HG02885 (cell line): Measurements from ENCODE around the gene NOSIP.

Experiments
- ATAC-seq: cut with Tn5 transposase; IDR thresholded peaks from one replicate; pipeline ENCODE4 v1.9.1; 2021; ENCODE audit warnings: mild to moderate bottlenecking; ENCODE audit not compliant: unreplicated experiment, poor library complexity

NOSIP gene

DNA sequence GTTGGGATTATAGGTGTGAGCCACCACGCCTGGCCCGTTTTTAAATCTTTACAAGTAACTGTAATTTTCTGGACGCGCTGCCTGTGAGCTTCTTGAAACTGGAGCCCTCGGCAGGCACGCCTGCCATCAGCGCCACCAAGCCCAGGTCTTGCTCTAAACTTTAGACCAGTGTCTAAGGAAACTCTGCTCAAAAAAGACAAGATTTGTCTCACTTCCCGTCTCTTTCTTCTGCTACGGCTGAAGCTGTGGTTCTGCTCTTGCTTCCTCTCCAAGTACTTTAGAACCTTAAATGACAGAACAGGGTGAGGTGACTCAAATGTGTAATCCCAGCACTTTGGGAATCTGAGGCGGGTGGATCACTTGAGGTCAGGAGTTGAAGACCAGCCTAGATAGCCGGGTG lies 27.6 kb downstream of the NOSIP start:
- ATAC-seq = no peak

GRCh38 chr19:49551531-49551930 lies 28.8 kb downstream of the NOSIP start:
- no peak for ATAC-seq

DNA sequence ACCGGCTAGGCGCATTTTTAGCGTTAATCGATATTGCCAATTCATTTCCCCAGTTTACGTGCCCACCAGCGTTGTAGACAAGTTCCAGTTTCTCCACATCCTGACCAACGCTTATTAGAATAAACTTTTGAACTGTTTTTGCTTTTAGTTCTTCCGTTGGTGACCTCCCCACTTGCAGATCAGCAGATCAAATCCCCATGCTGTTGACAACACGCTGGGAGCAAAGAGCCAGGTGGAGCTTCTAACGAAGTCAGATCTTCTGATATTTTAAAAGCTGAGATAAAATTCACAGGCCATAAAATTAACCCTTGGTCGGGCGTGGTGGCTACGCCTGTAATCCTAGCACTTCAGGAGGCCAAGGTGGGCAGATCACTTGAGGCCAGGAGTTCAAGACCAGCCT lies 31.3 kb downstream of the NOSIP start:
- no peak for ATAC-seq

DNA sequence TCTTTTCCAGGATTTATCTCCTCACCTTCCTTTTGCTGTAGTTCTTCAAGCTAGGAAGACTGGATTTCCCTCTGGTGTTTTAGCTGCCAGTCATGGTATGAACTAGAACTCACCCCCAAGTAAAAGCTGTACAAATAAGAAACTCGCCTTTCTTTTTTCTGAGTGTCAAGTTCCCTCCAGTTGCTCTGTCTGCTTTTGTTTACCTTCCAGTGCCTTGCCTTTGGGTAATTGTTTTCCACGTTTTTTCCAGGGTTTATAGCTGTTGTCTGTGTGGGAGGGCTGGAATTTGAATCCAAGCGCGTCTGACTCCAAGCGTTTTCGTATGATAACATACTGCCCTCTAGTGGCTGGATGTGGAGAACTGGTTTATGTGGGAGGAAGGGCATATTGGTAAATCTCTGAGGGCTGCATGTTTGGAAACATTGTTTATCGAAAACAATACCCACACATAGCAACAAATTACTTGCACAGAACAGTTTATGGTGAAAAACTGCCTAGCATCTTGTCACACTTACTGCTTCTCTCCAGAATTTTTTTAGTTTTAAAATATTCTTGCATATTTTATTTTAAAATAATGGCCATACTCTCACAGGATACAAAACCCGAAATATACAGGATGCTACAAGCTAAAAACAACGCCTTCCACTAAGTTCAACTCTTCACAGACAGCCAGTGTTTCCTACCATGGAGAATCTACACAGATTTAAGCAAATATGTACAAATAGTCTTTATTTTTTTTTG lies 33.4 kb downstream of the NOSIP start:
- ATAC-seq = no peak

DNA sequence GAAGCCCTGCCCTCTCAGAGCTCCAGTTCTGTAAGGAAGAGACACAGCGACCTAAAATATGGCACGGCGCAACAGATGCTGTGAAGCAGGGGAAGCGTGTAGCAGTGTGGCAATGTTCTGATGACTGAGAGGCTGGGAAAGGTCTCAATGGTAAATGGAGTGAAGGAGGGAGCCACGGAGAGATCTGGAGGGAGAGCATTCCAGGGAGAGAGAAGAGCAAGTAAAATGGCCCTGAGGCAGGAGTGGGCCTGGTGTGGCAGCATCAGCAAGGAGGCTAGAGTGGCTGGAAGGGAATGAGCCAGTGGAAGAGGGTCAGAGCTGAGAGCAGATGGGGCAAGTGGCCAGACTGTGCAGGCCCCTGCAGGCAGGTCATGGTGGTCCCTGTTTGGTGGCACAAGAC lies 36.2 kb downstream of the NOSIP start:
- no peak for ATAC-seq

GRCh38 chr19:49543032-49543431 lies 37.3 kb downstream of the NOSIP start:
- ATAC-seq = no peak

DNA sequence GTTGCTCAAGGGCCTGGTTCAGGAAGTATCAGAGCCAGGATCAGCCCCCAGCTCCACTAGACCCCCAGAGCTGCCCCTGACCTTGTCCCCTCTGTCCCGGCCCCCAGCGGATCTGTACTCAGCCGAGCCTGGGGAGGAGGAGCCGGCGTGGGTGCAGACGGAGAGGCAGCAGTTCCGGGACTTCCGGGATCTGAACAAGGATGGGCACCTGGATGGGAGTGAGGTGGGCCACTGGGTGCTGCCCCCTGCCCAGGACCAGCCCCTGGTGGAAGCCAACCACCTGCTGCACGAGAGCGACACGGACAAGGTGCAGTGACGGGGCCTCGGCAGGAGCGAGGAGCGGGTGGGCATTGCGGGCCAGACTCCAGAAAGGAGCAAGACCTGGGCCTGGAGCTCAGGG lies 37.9 kb downstream of the NOSIP start:
- ATAC-seq = no peak

GRCh38 chr19:49541914-49542313 lies 38.4 kb downstream of the NOSIP start:
- no peak for ATAC-seq

DNA sequence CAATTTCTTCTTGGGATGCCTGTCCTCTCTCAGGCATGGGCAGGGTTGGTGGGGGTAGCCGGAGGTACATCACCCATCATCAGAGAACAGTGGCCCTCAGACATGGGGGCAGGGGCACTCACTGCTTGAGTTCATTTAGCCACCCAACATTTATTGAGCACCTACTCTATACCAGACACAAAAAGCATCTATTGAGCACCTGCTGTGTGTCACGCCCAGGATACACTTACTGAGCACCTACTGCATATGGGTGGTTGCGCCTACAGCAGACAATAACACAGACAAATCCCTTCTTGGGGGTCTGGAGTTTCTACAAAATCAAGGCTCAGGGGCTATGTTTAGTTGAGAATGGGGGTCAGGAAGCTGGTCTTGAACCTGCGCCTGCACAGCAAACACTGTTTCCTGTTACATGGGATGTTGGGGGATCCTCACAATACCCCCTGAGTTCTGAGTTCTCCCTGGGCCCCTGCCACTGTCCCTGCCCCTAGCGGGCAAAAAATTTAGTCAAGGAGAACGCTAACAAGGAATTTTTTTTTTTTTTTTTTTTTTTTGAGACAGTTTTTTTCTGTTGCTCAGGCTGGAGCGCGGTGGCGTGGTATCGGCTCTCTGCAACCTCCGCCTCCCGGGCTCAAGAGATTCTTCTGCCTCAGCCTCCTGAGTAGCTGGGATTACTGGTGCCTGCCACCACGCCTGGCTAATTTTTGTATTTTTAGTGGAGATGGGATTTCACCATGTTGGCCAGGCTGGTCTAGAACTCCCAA lies 41.0 kb downstream of the NOSIP start:
- ATAC-seq = no peak

GRCh38 chr19:49538643-49539042 lies 41.7 kb downstream of the NOSIP start:
- no peak for ATAC-seq

- no peak for ATAC-seq
These were observed 43.4 kb downstream of the NOSIP start for GRCh38 chr19:49536921-49537462.

- ATAC-seq = no peak
These were observed 45.5 kb downstream of the NOSIP start for GRCh38 chr19:49534632-49535385.

- ATAC-seq = peak; percentile 82
These were observed 46.5 kb downstream of the NOSIP start for GRCh38 chr19:49533551-49534488.

GRCh38 chr19:49530708-49531107 lies 49.6 kb downstream of the NOSIP start:
- no peak for ATAC-seq

GRCh38 chr19:49528211-49528771 lies 52.1 kb downstream of the NOSIP start:
- ATAC-seq = no peak

DNA sequence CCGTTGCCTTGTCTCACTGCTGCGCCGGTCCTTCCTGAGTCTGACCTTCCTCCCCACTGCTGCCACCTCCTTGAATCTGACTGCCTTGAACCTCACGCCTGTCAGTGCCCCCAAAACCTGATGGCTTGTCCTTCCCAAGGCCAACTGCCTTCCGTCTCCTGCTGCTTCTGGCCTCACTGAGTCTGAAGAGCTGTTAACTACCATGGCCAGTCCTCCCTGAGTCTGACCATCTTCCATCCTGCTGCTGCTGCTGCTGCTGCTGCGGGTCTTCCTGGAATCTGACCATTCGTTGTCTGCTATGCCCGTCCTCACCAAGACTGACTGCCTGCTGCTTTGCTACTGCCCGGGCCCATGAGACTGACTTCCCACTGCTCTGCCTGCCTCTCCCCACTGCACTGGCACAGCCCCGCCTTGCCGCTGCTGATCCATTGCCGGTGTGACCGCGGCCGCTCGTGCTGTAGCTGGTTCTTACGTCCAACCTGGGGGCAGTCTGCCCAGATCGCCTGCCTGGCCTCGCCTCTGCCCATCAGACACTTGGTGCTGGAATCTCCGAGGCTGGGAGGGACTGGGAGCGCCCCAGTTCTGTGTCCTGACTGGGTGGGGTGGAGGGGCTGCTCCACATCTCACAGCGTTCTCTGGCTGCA lies 55.4 kb downstream of the NOSIP start:
- ATAC-seq = no peak

DNA sequence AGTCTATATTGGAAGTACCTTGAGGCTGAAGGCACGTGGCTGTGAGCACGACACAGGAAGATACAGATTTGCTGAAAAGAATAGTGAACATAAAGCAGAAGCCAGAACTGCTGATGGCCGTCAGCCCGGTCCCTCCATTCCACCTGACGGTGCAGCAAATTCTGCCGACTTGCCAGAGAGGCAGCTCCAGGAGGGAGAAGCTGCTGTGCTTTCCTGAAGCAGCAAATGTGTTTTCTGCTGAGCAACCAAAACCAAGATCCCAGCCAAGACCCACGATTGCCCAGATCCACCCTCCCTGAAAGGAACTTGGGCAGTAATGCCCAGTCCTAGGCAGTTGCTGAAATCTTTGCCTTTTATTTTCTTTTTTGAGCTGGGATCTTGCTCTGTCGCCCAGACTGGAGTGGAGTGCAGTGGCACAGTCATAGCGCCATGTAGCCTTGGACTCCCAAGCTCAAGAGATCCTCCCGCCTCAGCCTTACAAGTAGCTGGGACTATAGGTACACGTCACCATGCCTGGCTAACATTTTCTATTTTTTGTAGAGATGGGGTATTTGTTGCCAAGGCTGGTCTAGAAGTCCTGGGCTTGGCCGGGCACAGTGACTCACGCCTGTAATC lies 59.5 kb downstream of the NOSIP start:
- ATAC-seq = no peak

- ATAC-seq = no peak
These were observed 62.3 kb downstream of the NOSIP start for GRCh38 chr19:49518033-49518432.

DNA sequence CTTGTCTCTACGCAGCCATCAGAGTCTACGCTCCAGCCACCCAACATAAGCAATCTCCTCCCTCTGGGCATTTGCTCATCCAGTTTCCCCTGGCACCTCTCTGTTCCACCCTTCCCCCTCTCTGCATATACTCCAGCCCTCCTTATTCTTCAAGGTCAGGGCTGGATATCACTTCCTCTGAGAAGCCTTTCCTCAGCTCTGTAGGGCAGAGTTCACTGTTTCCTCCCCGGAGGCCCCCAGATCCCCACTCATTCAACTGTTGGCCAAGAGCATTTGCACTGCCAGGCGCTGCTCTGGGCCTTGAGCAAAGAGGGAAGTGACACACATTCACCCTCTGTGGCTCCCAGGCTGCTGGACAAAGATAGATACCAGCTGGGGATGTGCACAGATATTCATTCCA lies 64.6 kb downstream of the NOSIP start:
- no peak for ATAC-seq
